Middle frontal gyrus (tissue), 1 donor: ENCODE measurements around the gene PCSK9.
"Not testable (repeated sequence)": the region's sequence is repeated elsewhere in the genome, so short reads cannot be mapped to it uniquely, and the experiment has no call there.

ENCODE experiments used
- DNase-seq: peaks from one replicate; pipeline ENCODE4 v3.0.0-alpha.2; 2015; ENCODE audit warnings: low spot score; ENCODE audit errors: extremely low spot score

PCSK9 gene

DNA sequence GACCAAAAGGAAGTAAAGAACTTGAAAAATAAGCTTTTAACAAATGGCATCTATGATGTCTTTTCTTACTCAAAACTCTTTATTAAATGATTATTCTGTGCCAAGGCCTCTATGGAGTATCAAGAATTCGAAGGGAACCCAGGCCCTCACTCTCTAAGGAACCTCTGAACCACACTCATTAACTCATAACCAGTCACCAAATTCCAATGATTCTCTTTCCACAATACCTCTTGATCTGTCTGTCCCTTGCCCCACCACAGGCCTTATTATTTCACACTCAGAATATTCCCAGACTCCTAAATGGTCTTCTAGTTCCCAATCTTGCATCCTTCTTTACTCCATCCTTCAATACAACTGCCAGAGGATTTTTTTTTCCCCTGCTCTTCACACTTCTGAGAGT, 37.0 kb downstream of the PCSK9 start:
- DNase-seq: no peak

DNA sequence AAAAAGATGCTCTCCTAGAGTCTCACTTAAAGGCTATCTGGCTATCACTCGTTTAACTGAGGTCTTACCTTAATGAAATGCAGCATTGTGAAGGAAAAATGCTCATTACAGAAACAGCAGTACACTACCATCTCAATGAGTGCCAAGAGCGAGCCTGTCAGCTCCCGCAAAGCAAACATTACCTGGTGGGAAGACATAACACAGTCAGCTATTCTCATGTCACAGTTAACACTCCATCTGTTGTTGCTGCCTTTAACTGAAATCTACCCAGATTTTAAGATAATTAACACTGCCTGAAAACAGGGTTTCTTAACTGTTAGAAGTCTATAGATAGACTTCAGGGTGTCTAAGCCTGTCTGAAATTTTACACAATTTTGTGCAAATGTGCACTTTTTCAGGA, 39.1 kb downstream of the PCSK9 start:
- DNase-seq: no peak

DNA sequence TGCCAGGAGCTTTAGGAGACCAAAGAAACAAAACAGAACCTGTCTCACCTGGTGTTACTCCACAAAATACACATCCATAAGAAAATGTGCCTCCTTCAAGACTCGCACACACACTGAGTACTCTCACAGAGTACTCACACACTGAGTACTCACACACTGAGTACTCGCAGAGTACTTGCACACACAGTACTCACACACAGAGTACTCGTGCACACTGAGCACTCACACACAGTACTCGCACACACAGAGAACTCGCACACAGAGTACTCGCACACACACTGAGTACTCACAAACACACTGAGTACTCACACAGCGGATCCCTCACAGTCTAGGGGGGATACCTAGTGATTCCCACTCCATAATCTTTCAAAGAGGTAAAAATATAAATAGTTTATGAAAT, 40.3 kb downstream of the PCSK9 start:
- DNase-seq: no peak

DNA sequence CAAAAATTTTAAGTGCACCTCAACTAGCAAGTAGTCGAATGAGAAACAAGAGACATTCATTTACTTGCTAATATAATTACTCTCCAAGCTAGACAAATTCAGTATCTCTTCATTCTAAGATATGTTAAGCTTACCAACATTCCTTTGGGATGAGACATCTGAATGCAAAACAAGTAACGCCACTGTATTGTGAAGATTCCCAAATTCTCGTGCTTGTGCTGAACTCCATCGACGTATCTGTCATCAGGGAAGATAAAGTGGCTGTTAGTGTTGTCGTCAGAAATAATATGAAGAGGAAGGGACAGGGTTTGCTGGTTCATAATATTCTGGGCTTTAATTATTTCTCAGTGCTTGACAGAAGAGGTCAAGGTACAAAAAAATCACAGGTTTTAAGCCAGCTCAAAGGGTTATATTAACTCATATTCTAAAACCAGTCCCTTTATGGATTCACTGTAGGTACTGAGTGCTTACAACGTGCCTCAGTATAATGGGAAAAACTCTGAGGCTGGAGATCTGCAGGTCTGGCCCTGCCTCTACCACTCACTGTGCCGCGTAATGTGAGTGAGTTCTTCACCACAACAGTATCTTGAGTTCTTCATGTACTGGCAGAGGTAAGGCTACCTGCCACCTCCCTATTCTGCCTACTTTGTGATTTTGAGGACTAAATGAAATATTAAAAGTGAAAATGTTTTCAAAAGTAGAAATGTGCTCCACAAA, 42.0 kb downstream of the PCSK9 start:
- no peak for DNase-seq

DNA sequence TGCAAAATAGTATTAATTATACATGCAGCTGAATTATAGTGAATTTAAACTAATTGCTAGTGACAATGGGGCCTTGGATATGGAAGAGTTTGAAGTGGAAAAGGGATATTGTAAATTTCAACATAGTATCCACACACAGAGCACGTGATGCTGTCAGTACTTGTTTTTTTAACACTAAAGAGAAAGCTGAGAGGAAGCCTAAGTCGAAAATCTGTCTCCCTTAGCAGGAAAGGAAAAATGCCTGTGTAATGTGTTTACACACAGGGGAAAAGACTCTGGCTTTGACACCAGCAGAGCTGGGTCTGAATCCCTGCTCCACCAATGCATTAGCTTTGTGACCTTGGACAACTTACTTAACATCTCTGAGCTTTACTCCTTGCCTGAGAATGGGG, 42.6 kb downstream of the PCSK9 start:
- DNase-seq: no peak

DNA sequence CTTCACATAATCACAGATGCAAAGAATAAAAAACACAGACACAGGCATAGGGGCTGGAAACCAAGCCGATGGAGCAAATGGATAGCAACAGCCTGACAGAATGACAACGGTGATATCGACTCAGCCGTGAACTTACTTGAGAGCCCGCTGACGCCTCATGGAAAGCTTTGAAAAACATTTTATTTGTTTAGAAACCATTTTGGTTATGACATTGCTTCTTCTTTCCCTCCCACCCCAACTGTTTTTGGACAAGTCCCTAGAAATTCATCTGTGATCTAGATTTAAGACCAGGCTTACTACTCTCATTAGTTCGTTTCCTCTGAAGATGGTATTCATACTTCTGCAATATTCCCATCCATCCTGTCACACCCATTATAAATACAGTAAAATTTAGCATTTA, 44.9 kb downstream of the PCSK9 start:
- DNase-seq: no peak

DNA sequence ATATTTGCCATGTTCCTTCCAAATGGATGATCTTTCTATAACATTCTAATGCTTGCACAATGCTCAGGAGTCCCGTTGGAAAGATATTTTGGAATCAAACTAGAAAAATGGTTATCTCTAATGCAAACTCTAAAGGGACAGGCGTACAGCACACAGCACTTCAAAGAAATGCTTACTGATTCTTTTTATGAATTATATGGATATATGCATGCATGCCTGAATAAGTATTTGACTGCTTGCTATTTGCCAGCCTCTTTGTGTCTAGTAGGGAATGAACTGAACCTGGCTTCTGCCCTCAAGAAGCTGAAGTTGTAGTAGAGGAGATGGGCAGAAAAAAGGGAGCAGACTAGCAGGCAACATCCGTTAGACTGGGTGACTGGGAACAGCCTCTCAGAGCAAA, 48.1 kb downstream of the PCSK9 start:
- no peak for DNase-seq

DNA sequence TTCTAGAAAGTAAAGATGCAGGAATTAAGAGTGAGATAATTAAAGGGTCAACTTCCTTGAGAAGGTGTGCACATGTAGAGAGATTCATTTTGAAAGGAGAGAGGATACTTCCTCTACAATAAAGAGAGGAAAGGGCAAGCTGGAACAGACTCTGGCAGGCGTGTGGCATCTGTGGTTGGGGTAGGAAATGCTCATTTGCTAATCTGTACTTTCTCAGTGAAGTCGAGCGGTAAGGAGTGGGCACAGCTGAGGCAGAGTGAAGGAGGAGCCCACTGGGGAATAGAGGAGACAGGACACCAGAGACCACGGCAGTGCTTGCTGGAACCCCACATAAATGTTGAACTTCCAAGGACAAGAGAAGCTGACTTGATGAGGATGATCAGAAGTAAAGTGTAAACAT, 49.1 kb downstream of the PCSK9 start:
- no peak for DNase-seq

DNA sequence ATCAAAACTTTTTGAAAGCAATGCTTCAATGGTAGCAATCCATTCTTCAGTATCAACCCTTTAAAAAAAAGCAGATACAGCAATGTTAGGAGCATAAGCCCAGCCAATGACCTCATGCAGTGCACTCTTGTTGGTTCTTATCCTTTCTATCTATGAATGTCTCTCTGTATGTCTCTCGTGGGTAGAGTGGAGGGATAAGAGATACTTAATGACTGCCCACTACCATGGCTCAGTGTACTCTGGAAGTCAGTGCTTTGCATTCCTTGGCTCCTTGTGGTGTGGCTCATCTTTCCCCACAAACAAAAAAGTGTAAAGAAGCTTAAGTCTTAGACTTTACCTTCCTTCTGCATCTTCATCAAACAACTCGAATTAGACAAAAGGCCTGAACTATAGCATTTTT, 50.3 kb downstream of the PCSK9 start:
- no peak for DNase-seq

DNA sequence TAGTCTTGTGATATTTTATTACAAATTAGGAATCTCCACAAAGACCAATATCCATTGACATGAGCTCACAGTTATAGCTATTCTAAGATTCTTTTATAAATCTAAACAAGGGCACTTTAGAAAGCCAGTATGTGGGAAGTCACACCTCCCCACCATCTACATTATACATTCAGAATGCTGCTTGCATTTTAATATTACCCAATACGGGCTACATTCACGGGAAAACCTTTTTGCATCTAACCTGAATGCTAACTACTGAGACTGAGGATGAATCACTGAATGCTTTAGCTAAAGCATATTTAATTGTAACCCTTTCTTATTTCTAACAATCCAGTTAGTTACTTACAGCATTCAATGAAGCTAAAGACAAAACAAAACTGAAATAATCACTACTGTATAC, 53.1 kb downstream of the PCSK9 start:
- no peak for DNase-seq

DNA sequence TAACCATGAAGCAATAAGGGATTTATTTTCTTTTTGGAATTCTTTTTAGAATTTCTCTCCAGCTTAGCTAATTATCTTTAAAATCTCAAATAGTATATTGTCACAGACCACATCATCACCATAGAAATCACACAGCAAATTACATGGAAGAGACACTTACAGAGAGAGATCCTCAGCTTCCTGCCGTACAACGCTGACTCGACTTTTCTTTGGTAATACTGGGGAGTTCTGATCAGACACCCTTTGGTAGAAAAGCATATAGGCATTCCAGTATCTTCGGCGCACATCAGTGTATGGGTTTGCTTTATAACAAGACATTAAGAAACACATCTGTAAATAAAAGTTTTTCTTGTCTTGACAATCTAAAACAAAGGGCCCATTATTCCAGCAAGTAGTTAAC, 55.7 kb downstream of the PCSK9 start:
- no peak for DNase-seq

DNA sequence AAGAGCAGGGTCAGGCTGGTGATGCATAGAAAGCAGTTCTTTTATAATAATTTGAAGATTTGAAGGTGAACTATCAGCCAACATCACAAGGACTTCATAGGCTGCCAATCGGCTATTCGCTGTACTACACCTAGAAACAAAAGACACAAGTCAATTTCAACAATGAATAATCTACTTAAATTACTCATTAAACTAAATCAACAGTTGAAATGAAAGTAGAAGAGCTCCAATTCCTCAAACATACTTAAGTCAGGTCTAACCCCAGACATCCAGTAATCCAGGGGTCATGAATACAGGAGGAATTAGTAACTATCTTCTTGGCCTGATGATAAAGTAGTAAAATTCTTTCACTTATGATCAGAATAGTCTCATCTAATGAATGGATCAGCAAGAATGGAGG, 64.5 kb downstream of the PCSK9 start:
- no peak for DNase-seq

DNA sequence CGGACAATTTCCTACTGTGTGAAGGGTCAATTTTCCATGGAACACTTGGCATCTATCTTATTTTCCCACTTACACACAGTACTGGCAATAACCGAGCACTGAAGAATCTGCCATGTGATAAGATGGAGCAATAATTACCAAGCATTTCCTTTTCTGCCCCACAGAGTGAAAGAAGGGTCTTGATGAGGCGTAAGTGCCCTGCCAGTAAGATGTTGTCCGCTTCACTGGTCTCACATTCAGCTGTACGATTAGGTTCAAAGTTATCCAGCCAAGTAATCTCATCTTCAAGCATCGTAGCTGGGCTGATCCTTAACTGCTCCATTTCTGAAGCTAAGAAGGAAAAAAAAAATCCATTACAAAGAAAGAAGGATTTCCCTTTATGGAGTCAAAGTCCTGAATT, 67.8 kb downstream of the PCSK9 start:
- DNase-seq: no peak

DNA sequence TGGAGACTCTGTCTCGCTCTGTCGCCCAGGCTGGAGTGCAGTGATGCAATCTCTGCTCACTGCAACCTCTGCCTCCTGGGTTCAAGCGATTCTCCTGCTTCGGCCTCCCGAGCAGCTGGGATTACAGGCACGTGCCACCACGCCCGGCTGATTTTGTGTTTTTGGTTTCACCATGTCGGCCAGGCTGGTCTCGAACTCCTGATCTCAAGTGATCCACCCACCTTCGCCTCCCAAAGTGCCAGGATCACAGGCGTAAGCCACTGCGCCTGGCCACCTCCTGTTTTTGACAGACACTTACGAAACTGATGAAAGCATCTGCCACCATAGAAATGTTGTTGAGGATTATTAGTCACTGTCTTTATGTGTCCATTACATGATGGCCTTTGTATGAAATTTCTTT, 69.7 kb downstream of the PCSK9 start:
- not testable (repeated sequence) for DNase-seq
